Measurements from ENCODE around the gene OBP2B.
"Not testable (repeated sequence)": the region's sequence is repeated elsewhere in the genome, so short reads cannot be mapped to it uniquely, and the experiment has no call there.

OBP2B gene

DNA sequence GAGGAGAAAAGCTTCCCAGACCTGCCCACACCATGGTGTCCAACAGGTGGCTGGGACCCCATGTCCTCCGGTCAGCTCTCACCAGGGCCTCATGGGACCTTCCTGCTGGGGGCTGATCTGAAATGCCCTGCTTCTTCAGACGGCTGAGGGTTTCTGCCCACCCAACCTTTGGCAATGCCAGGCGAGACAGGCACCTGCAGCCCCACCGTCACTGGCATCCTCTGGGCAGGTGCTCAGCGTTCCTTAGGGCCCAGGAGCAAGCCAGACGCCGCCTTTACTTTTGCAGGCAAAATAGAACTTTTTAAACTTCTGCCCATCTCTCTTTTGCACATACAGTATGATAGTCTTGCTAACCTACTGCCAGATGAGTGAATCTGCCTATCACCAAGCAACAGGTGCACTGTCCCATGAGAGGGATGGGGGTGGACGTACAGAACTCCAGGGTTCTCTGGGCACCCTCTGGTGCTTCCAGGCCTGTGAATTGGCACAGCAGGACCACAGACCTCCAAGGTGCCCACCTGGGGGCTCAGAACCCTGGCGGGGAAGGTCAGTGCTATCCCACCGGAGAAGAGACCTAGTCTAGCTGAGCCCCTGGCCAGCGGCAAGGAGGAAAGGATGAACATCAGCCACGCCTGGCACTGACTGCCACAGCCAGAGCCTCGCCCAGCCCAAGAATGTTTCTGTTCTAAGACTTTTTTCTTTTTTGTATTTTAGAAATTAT lies 7.5 kb downstream of the OBP2B start:
- no peak for DNase-seq (ENCODE audit: low read depth)

DNA sequence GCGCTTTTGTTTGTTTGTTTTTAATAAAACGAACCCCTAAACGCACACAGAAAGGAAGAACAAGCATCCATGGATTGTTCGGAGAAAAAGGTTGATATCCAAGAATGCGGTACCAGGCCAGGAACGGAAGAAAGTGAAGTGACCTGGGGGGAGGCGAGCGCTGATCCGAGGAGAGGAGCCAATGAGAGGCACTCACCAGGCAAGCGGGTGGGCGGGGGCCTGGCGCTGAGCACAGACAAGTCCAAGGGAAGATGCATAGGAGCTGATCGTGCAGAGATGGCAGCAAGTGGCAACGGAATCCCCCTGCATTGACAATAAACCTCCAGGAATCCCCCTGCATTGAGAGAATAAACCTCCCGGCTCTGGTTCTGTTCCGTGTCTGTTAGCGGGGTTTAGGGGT lies 8.4 kb downstream of the OBP2B start:
- no peak for DNase-seq (ENCODE audit: low read depth)

DNA sequence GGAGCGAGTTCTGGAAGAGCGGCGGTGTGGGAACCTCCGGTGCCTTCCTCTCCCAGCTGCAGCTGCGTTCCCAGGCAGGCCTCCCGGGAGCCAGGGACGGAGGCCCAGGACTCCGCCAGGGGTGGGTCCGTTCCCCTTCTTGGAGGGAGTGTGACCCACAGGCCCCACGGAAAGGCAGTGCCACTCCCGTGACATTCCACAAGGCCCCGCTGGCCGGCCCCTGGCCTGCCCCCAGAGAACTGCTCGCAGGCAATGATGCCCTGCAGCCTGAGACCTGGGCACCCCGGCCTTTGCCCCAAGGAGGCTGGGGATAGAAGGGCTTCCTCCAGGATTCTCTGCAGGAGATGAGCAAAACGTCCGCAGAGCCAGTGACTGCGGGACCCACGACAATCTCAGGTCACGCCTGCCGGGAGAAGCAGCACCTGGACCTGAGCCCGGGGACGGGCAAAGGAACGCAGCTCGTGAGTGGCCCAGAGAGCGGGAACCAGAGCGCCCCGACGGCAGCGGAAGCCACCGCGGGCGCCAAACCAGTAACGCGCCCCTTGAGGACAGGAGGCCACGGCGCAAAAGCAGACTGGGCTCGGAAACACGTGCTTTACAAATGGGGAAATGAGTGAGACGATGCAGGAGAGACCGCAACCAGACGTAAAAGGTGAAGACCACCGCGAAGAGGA lies 9.3 kb downstream of the OBP2B start:
- no peak for DNase-seq (ENCODE audit: low read depth)

DNA sequence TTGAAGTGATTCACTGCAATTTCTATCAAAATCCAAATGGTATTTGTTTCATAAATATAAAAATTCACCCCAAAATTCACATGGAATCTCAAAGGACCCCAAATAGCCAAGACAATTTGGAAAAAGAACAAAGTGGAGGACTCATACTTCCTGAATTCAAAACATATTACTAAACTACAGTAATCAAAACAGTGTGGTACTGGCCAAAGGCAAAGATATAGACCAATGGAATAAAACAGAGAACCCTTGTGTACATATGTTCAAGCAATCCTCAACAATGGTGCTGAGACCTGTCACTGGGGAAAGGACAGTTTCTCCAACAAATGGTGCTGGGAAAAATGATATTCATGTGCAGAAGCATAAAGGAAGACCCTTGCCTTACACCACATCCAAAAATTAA lies 14.0 kb downstream of the OBP2B start:
- no peak for DNase-seq (ENCODE audit: low read depth)

DNA sequence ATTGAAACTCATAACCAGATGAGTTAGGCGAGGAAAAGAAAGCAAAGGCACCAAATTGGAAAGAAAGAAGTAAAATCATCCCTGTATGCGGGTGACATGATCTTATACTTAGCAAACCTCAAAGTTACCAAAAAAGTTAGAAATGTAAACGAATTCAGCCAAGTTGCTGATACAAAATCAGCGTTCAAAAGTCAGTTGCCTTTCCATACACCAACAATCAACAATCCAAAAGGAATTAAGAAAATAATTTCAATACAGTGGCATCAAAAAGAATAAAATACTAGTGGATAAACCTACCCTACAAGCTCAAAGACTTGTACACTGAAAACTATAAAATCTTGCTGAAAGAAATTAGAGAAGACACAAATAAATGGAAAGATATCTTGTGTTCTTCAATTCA lies 14.5 kb downstream of the OBP2B start:
- no peak for DNase-seq (ENCODE audit: low read depth)

DNA sequence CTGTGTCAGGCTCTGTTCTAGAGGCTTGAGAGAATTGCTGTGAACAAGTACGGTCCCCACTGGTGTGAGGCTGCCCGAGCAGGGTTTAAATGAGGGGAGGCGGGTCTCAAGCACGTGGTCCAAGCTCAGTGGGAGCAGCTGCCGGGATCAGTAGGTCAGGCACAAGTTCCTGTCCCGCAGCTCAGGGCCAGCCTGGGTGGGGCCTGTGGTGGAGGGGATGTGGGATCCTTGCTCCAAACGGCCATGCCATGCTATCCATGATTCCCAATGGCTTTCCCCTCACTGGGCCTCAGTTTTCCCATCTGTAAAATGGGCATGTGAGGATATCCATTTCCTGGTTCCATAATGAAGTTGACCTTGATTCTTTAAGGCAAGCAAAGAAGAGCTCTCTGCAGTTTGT lies 17.1 kb downstream of the OBP2B start:
- DNase-seq (ENCODE audit: low read depth): no peak

DNA sequence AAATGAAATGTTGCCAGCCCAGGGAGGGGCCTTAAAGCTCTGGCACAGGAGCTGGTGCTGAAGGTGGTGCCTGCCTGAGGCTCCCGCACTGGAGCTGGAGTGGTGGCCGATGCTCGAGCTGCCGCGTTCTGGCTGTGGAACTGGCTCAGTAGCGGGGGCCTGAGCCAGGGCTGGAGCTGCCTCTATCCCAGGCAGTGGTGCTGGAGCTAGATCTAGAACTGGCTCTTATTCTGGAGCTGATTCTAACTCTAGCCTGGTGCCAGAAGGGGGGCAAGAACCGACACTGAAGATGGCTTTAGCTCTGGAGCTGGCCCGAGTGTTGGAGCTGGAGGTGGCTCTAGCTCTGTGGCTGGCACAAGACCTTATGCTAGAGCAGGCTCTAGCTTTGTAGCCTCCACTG lies 19.2 kb downstream of the OBP2B start:
- DNase-seq (ENCODE audit: low read depth): no peak

DNA sequence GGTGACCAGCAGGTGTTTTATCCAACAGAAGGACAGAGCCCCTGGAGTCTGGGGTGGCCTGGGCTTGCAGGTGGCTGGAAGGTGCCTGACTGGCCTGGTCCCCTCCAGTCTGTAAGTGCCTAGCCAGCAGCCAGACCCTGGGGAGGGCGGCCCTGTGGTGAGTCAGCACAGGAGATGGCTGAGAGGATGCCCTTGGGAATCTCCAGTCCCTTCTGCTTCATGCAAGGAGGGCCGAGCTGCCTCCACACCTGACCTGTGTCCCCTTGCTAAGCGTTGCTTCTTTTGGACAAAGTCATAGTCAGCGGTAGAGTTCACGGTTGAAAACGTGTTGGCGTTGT lies 20.2 kb downstream of the OBP2B start:
- no peak for DNase-seq (ENCODE audit: low read depth)

DNA sequence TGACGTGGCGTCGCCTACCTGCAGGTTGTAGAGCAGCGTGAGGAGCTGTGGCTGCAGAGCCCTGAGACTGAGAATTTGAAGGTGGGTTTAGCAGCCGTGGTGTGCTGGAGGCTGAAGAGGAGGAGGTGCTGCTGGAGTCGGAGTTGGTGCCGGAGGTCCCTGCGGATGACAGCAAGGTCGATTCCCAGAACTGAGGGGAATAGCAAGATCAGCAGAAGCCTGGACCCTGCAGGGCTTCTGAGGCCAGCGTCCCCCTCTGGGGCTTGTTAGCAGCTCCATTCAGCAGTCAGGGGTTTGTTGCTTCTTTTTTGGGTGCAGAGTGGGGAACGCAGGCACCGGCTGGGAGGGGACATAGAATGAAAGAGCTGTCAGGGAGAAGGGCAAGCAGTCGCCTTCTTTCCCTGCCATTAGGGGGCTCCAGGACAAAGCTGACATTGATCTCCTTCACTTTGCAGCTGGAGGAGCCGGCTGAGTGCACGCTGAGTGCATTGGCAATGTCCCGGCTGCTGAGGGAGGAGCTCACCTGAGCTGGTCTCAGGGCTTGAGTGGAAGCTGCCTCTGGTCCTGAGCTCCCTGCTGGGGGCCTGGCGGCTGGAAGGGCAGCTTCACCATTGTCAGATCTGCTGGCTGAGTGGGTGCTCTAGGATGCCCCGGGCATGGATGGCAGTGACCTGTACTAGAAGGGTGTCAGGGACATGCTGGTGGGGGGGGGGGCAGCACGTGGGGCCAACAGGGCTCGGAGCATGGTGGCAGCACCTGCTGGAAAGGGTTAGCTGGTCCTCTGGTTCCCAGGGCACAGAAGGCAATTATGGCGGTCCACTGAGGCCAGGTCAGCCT lies 20.8 kb downstream of the OBP2B start:
- DNase-seq (ENCODE audit: low read depth): peak; percentile 26

DNA sequence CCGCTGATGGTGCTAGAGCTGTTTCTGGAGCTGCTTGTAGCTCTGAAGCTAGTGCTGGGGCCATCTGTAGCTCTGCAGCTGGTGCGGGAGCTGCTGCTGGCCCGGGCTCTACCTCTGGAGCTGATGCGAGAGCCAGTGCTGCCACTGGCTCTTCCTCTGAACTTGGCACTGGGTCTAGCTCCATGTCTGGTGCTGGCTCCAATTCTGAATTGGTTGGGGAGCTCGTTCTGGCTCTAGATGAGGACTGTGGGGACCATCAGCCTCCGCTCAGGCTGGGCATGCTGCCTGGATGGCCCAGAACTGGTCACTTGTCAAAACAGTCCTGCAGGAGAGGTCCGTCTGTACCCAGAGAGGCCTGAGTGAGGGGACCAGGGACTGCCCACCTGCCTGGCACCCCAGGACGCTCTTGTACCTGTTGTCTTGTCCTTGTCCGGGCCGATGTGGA lies 21.5 kb downstream of the OBP2B start:
- DNase-seq (ENCODE audit: low read depth): no peak

DNA sequence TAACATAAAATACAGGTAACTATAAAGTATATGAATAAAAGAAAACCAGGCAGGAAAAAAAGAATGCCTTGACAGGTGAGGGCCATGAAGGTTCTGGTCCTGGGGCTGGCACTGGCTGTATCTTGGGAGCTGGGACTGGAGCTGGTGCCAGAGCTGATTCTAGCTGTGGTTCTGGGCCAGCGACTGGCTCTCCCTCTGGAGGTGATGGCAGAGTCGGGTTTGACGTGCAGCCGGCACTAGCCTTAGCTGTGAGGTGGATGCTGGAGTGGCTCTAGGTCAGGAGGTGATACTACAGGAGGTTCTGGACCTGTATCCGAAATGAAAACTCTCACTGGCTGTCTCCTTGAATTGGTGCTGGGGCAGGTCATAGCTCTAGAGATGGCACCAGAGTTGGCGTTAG lies 22.3 kb downstream of the OBP2B start:
- no peak for DNase-seq (ENCODE audit: low read depth)

DNA sequence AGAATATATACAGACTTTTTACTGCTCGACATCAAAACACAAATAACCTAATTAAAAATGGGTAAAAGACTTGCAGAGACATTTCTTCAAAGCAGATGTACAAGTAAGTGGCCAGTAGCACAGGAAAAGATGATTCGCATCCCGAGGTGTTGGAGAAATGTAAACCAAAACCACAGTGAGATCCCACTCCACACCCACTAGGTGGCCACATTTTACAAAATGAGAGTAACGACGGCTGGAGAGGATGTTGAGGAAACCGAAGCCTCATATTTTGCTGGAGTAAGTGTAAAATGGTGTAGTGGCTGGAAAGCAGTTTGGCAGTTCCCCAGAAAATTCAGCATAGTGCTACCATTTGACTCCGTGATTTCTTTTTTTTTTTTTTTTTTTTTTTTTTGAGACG lies 24.1 kb downstream of the OBP2B start:
- DNase-seq (ENCODE audit: low read depth): peak; percentile 78

DNA sequence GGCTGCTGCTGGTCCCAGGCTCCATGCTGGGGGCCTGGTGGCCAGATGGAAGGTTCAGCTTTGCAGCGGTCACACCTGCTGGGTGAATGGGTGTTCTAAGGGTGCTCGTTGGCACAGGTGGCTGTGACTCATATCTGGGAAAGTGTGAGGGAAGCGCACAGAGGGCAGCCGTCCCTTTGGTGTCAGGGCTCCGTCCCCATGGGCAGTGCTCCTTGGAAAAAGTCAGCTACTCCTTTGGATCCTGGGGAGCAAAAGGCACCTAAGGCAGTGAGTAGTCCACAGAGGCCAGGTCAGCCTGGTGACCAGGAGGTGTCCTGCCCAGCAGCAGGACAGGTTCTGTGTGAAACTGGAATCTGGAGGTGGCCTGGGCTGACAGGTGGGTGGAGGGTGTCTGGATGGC lies 26.9 kb downstream of the OBP2B start:
- no peak for DNase-seq (ENCODE audit: low read depth)

DNA sequence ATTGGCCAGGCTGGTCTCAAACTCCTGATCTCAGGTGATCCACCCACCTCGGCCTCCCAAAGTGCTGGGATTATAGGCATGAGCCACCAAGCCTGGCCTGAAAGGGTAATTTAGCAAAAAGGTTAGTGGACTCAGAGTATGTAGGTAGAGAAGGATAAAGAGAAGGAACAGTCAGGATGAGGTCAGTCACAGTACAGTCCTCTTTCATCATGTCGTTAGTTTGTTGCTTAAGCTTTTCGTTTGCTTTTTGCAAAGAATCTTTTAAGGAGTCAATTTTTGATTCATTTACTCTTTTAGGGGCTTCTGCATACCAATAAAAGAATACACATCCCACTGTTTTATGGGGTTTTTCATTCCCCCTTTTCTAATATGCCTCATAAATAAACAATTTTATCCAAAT lies 27.5 kb downstream of the OBP2B start:
- DNase-seq (ENCODE audit: low read depth): no peak

DNA sequence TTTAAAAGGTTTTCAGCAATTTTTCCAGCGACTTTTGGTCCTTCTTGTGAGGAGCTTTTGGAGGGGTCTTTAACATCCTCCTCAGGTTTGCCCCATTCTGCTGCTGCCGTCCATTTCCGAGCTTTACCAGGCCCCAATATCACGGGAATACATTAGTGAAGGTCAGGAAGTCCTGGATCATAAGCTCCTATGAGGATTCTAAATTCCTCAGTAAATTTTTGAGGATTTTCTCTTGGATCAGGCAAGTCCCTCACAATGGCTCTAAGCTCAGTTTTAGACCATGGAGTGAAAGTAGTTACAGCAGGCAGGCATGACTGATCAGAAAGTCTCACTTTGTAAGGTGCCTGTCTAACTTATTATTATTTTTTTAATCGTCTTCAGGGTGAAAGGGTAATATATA lies 28.1 kb downstream of the OBP2B start:
- no peak for DNase-seq (ENCODE audit: low read depth)

DNA sequence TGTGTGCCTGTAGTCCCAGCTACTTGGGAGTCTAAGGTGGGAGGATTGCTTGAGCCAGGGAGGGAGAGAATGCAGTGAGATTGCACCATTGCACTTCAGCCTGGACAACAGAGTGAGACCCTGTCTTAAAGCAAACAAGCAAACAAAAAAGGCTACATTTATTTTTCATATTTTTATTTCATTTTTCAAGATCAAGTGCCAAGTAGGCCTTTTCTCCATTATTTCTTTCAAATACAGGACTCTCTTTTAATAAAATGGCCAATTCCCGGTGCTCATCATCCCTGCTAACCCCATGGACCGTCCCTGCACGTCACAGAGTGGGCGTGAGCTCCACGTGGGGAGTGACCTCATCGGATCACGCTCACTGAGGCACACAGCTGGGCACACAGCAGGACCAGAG lies 36.0 kb downstream of the OBP2B start:
- no peak for DNase-seq (ENCODE audit: low read depth)

DNA sequence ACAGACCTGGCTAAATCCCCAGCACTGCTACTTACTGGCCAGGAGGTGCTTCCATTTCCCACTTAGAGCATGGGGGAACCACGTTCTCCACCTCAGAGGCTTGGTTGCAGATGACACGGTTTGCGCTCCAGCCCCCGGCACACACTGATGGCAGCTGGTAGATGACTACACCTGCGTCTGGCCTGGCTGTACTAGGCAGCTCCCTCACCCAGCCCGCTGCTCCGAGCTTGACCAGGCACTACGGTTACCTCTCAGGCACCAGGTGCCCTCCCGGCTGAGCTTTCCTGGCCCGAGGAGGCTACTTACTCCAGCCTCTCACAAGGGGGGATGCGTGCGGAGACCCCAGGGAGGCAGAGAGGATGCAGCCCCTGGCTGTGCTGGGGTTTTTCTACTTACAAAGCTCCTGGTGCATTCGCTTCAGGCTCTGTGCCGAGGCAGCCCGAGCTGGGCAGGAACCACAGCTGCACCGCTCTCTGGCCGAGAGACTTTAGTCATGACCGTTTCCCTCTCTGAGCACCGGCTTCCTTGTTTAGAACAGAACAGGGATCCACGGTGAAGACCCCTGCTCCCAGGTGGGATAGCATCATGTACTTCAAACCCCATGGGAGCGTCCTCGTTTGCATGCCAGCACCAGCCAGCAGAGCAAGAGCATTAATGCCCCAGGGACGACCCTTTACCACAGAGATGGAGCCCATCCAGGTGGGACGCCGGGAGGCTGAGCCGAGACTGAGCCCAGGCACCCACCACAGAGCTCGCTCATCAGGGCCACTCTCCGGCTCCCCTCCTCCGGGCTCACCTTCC lies 37.7 kb downstream of the OBP2B start:
- no peak for DNase-seq (ENCODE audit: low read depth)

DNA sequence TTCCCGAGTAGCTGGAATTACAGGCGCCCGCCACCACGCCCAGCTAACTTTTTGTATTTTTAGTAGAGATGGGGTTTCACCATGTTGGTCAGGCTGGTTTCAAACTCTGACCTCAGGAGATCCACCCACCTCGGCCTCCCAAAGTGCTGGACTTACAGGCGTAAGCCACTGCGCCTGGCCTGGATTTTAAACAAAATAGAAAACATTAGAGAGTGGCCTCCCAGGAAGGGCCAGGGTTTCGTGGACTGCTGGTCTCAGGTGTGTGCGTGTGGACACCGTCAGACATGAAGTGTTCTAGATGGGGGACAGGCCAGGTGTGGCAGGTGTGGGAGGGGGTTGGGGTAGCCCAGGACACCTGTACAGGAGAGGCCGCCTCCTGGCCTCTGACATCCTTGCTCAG lies 38.3 kb downstream of the OBP2B start:
- no peak for DNase-seq (ENCODE audit: low read depth)

DNA sequence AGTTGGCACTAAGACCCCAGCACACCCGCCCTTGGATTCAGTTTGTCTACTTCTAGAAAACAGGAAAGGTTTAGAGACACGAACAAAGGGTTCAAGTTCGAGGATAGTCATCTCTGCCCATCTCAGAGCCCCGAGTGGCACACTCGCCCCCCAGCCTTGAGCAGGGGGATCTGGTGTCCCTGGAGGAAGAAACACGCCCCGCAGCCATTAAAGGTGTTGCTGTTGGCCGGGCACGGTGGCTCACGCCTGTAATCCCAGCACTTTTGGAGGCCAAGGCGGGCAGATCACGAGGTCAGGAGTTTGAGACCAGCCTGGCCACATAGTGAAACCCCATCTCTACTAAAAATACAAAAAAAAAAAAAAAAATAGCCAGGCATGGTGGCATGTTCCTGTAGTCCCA lies 39.4 kb downstream of the OBP2B start:
- DNase-seq (ENCODE audit: low read depth): not testable (repeated sequence)

DNA sequence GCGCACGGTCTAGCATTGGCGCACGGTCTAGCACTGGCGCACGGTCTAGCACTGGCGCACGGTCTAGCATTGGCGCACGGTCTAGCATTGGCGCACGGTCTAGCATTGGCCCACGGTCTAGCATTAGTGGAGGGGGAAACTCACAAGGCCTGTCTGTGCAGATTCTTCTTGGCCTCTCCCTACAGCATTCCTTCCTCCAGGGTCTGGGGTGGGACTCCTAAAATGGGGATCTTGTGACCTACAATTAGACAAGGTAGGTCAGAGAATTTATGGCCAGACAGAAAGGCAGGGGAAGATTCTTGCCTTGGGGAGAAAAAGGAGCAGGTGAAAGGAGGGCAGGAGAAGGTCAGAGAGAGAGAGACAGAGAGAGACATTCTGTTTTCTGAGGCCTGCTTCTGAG lies 39.9 kb downstream of the OBP2B start:
- no peak for DNase-seq (ENCODE audit: low read depth)

DNA sequence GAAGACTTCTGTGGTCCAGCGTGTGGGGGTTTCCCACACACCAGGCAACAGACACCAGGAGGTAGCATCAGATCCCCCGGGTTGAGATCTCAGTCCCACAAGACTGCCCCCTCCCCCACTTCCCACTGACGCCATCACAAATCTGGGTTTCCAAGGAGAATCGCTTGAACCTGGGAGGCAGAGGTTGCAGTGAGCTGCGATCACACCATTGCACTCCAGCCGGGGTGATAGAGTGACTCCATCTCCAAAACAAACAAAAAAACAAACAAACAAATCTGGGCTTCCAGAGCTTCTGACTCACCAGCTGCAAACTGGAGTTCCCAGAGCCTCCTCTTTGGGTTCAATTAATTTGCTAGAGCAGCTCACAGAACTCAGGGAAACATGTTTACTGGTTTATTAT lies 40.6 kb downstream of the OBP2B start:
- DNase-seq (ENCODE audit: low read depth): peak; percentile 28

DNA sequence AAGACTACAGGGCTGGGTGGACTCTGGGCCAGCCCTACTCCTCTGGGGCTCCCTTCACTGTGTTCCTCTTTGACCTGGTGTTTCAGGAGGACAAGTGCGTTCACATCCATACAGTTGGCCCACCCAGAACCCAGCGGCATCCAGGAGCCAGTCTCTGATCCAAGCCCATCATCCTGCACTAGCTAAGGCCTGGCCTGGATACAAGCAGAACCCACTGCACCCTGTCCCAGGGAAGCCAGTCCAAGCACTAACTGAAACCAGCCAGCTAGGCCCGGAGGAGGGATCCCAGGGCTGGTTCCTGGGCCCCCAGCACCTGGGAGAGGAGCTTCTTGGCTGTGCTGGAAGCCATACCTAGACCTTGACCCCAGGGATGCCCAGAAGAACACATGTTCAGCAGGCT lies 41.3 kb downstream of the OBP2B start:
- DNase-seq (ENCODE audit: low read depth): no peak
